GM18867 (cell line): ENCODE data around the gene TRABD2B.

ENCODE experiments used
- ATAC-seq: cut with Tn5 transposase; IDR thresholded peaks from one replicate; pipeline ENCODE4 v1.9.1; 2021; ENCODE audit warnings: mild to moderate bottlenecking, moderate library complexity; ENCODE audit not compliant: unreplicated experiment

Gene TRABD2B

GRCh38 chr1:47914218-47914938 is 82.8 kb downstream of the TRABD2B start:
- no peak for ATAC-seq

- ATAC-seq = no peak
Observed at GRCh38 chr1:47913225-47913823, 83.9 kb downstream of the TRABD2B start.

GRCh38 chr1:47912756-47913155 is 84.4 kb downstream of the TRABD2B start:
- ATAC-seq = no peak

GRCh38 chr1:47911892-47912291 is 85.3 kb downstream of the TRABD2B start:
- ATAC-seq = no peak

- ATAC-seq = no peak
Observed at GRCh38 chr1:47911424-47911823, 85.8 kb downstream of the TRABD2B start.

- no peak for ATAC-seq
Observed at GRCh38 chr1:47908258-47908657, 88.9 kb downstream of the TRABD2B start.

GRCh38 chr1:47907177-47907528 is 90.0 kb downstream of the TRABD2B start:
- no peak for ATAC-seq

GRCh38 chr1:47906527-47907176 is 90.5 kb downstream of the TRABD2B start:
- ATAC-seq = no peak

GRCh38 chr1:47906009-47906432 is 91.2 kb downstream of the TRABD2B start:
- no peak for ATAC-seq

- ATAC-seq = no peak
Observed at GRCh38 chr1:47903723-47904122, 93.5 kb downstream of the TRABD2B start.

- no peak for ATAC-seq
Observed at GRCh38 chr1:47901001-47901575, 96.1 kb downstream of the TRABD2B start.

- ATAC-seq = no peak
Observed at GRCh38 chr1:47898133-47898845, 98.9 kb downstream of the TRABD2B start.

- ATAC-seq = no peak
Observed at GRCh38 chr1:47895279-47896125, 101.7 kb downstream of the TRABD2B start.

- ATAC-seq = no peak
Observed at GRCh38 chr1:47894410-47895278, 102.5 kb downstream of the TRABD2B start.

- ATAC-seq = no peak
Observed at GRCh38 chr1:47893412-47893811, 103.8 kb downstream of the TRABD2B start.

GRCh38 chr1:47890779-47891178 is 106.4 kb downstream of the TRABD2B start:
- no peak for ATAC-seq

GRCh38 chr1:47888294-47888629 is 108.9 kb downstream of the TRABD2B start:
- no peak for ATAC-seq

GRCh38 chr1:47887475-47888293 is 109.5 kb downstream of the TRABD2B start:
- no peak for ATAC-seq

- no peak for ATAC-seq
Observed at GRCh38 chr1:47887060-47887459, 110.1 kb downstream of the TRABD2B start.
